Left ventricle myocardium superior (tissue), 1 donor: Measurements from ENCODE around the gene KATNB1. TPM values are rescaled to one million over a fixed set of nuclear protein-coding genes. Genes with fewer than 3 reads are reported as not detected.

ENCODE experiments used
- ATAC-seq: fragments of 200-7000 bp; cut with Tn5 transposase; one replicate; pipeline ENCODE4 v1.9.1; 2020; ENCODE audit warnings: mild to moderate bottlenecking, moderate library complexity
- DNase-seq: peaks from one replicate; pipeline ENCODE4 v3.0.0-alpha.2; 2020
- intact Hi-C: fragments of 100-400 bp; cut with micrococcal nuclease; formaldehyde crosslinking; loops from one replicate; pipeline ENCODE4 v1.11.0; 2022
- long read RNA-seq: library from polyadenylated mRNA; unstranded; transcript quantifications from one replicate; pipeline ENCODE4 v2.0.0, GENCODE V29; 2021
- total RNA-seq: library from RNA; stranded (reverse); fragmentation: NEBNext Ultra II Directional; extraction: Animal tissue kit (Norgen Biotek cat#: 25700); gene quantifications from one replicate; pipeline ENCODE4 v1.2.1, GENCODE V29; 2021
- donor health status: DM: no; HTN: yes; CAD: no; lungs with severe emphysema.

The KATNB1 gene
- total RNA-seq: 9.3 TPM
- long read RNA-seq, transcript KATNB1-201 (20 exons, 2,664 nt): major isoform, 12 of 27 reads
- long read RNA-seq, partial matches to known transcripts: 8 of 27 reads
- long read RNA-seq, other reads (novel, unspliced or antisense): 7 of 27 reads

GRCh38 chr16:57735755-57736418 is at the start of gene KATNB1:
Gene KATNB1 (plus strand): TSS chr16:57735770. CDS start chr16:57737244, 1,474 bp downstream.
- ATAC-seq: no peak
- DNase-seq: no peak
- intact Hi-C loops: loop anchor here (10.0 kb wide), 1 partner anchor 269 kb away; the partner anchor contains the start of genes USB1 and ZNF319

GRCh38 chr16:57686577-57686976 is 49.0 kb upstream of the KATNB1 start:
- intact Hi-C loops: no loop called here
- DNase-seq: no peak
- ATAC-seq: no peak

GRCh38 chr16:57687363-57687929 is 48.1 kb upstream of the KATNB1 start:
- intact Hi-C loops: no loop called here
- no peak for ATAC-seq
- no peak for DNase-seq

GRCh38 chr16:57688487-57688986 is 47.0 kb upstream of the KATNB1 start:
- DNase-seq (no peak), ATAC-seq (no peak)
- intact Hi-C loops: no loop called here

- DNase-seq (no peak), ATAC-seq (no peak)
- intact Hi-C loops: no loop called here
Observed at GRCh38 chr16:57688987-57689761, 46.4 kb upstream of the KATNB1 start.

GRCh38 chr16:57689762-57690558 is 45.6 kb upstream of the KATNB1 start:
- DNase-seq: no peak
- peak; percentile 48 for ATAC-seq
- intact Hi-C loops: no loop called here

GRCh38 chr16:57690782-57691471 is 44.6 kb upstream of the KATNB1 start:
- ATAC-seq: no peak
- DNase-seq: no peak
- intact Hi-C loops: no loop called here

- intact Hi-C loops: no loop called here
- ATAC-seq (no peak), DNase-seq (no peak)
Observed at GRCh38 chr16:57692636-57693035, 42.9 kb upstream of the KATNB1 start.

- intact Hi-C loops: no loop called here
- DNase-seq (no peak), ATAC-seq (no peak)
Observed at GRCh38 chr16:57693550-57693949, 42.0 kb upstream of the KATNB1 start.

GRCh38 chr16:57694231-57694724 is 41.3 kb upstream of the KATNB1 start:
- intact Hi-C loops: no loop called here
- DNase-seq (no peak), ATAC-seq (no peak)

- DNase-seq: no peak
- intact Hi-C loops: no loop called here
- peak; percentile 61 for ATAC-seq
Observed at GRCh38 chr16:57694725-57695679, 40.6 kb upstream of the KATNB1 start, which contains the start of gene DRC7. Gene DRC7 (plus strand): TSS chr16:57694806. CDS start chr16:57697950, 3,144 bp downstream.

- intact Hi-C loops: no loop called here
- DNase-seq (no peak), ATAC-seq (no peak)
Observed at GRCh38 chr16:57695680-57696069, 39.9 kb upstream of the KATNB1 start.

- intact Hi-C loops: no loop called here
- ATAC-seq: no peak
- DNase-seq: no peak
Observed at GRCh38 chr16:57696240-57696639, 39.3 kb upstream of the KATNB1 start.

- DNase-seq: no peak
- no peak for ATAC-seq
- intact Hi-C loops: no loop called here
Observed at GRCh38 chr16:57697896-57698537, 37.6 kb upstream of the KATNB1 start.

GRCh38 chr16:57698812-57699405 is 36.7 kb upstream of the KATNB1 start:
- DNase-seq: no peak
- intact Hi-C loops: no loop called here
- ATAC-seq: no peak

GRCh38 chr16:57699481-57699880 is 36.1 kb upstream of the KATNB1 start:
- DNase-seq (no peak), ATAC-seq (no peak)
- intact Hi-C loops: no loop called here
